Suppressor macrophage (primary cell): Measurements from ENCODE around the gene FAAP100.

Experiments
- DNase-seq, 4 experiments: peaks; one replicate each; pipeline ENCODE4 v3.0.0-alpha.2; 2020 to 2022

Gene FAAP100

DNA sequence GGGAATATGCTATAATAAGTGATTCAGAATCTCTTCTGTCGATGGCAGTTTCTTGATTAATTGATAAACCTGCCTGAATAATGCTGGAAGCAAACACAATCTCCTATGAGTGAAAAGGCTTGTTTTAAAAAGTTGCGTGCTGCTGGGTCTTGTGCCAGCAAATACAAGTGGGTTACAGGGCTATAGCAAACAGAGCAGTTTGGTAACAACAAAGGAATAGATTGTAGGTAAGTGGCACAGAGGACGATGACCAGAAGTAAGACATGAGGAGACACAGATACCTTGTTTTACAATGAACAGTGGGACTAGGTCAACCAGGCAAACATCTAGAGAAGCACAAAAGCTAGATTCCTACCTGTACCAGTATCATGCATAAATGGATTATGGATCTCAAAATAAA is 23.7 kb upstream of the FAAP100 start:
- no peak for DNase-seq

DNA sequence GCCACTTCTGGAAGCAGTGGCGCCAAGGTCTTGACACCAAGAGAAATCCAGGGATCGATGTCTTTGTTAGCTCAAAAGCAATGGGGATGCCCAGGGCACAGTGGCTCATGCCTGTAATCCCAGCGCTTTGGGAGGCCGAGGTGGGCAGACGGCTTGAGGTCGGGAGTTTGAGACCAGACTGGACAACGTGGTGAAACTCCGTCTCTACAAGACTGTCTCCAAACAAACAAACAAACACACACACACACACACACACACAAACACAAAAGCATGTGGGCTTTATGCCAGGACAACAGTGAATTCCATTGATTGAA is 22.4 kb upstream of the FAAP100 start:
- DNase-seq, result no peak

DNA sequence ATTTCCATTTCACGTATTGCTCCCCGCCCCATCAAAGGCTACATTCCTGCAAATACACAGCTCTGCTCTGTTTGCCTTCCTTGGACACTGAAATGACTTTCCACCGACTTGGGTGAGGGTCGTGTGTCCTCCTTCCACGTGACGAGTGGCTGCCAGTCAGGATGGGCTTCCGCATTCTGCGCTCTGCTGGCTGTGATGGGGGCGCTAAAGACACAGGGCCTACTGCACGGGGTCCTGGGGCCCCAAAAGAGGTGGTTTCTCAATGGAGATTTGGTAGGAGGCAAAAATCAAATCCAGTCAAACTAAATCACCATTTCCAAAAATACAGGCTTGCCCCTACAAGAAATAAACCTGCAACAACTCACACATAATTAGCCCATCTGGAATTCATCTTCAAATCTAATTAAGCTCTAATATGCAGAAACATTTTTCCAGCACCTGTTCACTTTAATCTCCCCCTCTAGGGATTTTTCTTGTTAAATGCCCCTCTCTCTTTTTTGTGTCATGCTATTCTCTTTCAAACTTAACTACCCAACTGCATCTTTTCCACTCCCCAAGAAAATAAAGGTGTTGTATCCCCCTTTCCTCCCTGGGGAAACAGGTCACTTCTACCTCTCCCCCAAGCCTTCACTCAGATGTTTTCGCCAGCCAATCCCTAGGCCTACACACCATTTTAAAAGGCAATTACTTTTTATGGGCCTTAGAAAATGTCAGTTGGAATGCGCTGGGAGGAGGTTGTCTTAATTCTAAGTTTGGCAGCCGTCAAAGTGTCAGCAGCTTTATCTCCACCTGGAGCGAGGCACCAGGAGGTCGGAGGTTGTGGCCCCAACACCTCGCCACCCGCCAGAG is 21.9 kb upstream of the FAAP100 start:
- DNase-seq, result no peak

DNA sequence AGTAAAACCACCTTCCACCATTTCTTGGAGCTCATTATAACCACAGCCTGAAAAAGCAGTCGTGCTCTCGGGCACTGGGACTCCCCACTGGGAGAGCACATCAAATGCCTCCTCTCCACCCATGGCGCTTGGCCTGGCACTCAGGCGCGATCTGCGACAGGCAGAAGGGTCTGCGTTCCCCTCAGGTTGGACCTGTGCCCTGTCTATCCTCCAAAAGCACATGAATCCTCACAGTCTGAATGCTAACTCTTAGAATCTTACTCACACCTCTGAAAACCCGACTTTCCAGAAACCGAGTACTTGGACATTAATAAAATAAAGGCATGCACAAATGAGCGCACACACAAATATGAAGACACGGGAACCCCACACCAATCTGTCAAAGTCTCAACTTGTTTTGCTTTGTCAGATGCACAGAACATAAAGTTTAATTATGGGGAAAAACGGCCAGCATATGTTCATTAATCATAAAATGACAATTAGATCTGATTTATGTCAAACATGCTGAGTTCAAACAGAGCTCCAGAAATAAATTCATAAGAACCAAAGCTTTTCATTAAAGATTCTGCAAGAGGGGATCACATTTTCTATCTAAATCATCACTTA is 20.5 kb upstream of the FAAP100 start:
- DNase-seq, result no peak

DNA sequence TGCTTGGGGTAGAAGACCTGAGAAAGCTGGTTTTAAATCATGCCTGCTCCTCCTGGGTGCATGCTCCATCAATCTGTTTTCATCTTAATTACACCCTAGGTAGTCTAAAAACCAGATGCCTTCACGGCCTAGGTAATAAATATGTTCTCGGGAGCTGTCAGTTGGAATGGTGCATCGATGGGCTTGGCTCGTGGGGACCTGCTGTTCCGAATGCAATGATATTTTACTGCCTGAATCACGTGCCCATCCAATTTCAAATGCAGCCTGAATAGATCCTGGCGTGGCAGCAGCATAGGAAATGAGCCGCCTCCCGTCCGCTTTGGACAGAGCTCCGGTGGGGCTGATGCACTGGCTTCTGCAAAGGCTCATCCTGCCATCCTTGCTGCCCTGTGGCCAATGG is 18.8 kb upstream of the FAAP100 start:
- no peak for DNase-seq

DNA sequence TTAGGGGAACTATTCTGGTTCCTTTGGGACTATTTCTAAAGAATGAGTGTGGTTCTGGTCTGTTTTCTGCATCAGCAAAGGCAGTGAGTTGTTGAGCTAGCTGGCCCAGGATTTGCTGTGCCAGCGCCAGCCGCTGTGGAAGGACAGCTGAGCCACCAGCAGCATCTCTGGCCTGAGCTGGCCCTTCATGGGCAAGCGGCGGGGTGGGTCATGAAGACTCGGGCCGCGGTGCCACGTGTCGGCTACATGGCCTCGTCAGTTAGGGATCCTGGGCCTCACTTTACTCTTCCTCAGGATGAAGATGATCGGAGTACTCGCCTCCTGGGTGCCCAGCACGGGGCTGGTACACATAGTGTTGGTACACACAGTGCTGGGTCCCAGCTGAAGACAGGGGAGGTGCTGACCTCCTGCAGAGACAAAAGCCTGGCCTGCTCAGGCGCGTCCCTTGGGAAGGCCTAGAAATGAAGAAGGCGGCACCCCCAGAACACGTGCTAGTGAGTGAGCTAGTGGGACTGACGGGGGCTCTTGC is 17.9 kb upstream of the FAAP100 start:
- no peak for DNase-seq

DNA sequence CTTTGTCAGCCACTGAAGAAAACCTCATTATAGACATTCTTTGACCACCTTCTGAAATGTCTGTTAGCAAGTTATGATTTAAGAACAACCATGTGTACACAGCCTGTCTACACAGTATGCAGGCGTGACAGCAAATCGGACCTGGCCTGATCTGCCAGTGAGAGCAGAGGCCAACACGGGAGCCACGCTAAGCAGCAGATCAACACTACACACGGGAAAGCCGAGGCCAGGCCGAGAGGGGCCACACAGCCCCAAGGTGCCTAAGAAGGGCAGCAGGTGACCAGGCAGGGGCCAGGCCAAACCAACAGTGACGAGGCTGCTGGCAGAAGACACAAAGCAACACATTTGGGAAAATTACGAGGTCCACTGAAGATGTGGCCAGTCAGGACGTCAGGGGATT is 16.3 kb upstream of the FAAP100 start:
- DNase-seq, result no peak

DNA sequence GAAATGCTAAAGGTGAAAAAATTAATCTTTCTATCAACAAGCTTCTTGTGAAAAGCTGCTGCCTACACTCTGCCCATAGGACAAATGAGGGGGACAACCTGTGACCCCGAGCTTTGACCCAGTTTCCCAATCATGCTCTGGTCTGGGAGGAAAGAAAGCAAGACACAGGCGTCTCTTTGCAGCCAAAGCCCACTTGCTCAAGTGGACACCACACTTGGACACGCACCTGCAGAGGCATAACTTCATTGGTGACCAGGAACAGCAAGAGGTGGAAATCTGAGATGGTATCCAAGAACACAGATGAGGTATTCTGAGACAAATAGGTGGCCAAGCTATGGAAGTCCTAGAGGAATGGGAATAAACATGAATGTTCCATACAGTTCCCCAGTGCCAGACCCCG is 15.0 kb upstream of the FAAP100 start:
- no peak for DNase-seq

DNA sequence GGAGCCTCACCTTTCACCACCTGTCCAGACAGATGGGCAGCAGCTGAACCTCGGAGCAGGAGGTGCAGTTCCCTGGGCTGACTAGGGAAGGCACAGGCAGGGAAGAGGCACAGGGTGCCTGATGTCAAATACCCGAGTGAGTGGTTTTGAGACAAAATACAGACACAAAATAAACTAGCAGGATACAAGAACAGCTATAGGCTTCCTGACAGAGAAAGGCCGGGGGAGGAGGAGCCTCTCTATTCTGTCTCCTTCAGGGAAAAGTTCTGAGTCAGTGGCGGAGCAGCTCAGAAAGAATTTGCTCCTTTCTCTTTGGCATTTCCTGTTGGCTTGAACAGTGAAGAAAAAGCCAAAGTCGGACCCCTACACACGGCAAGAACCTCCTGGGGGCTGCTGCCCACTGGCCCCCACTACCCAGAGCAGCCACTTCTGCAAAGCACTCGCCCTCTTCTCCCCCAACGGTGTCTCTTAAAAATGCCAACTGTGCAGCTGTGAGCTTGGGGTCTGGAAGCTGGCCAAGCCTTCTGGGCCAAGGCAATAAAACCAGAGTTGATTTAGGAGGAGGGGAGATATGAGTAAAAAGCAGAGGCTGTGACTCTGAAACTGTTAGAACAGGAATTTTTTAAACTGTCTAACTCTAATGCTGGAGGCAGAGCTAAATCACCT is 14.4 kb upstream of the FAAP100 start:
- DNase-seq, result peak; percentile 42 to 57 (median 54)

DNA sequence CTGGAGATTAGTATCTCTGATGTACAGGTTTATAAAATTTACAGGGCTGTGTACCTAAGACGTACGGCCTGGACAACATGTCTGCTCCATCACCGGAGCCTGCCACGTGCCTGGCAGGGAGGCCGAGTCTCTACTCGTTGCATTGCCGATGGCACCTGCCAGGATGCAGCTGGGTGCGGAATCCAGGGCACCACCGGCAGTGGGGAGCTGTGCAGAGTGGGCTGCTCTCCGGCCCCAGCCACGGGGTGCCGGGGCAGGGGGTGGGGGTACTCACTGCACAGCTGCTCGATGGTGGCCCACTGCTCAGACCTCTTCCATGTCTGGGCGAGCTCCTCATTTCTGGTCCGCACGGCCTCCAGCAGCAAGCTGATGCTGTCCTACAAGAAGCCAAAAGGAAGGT is 13.1 kb upstream of the FAAP100 start:
- no peak for DNase-seq

DNA sequence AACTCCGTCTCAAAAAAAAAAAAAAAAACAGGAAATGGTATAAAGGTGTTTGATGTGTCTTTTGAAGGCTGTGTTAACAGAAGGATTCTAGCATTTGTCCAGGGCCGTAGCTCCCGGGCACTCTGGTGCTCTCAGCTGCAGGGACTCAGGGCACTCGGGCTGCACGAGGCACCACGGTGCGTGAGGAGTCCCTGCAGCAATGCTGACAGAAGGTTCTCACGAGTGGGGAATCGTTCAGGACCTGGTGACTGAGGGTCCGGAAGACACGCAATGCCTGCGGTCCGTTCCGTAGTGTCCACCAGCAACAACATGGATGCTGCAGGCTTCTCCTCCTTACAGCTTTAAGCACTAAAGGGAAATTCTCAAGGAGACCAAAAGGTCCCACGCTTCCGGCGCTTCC is 12.6 kb upstream of the FAAP100 start:
- DNase-seq, result no peak

DNA sequence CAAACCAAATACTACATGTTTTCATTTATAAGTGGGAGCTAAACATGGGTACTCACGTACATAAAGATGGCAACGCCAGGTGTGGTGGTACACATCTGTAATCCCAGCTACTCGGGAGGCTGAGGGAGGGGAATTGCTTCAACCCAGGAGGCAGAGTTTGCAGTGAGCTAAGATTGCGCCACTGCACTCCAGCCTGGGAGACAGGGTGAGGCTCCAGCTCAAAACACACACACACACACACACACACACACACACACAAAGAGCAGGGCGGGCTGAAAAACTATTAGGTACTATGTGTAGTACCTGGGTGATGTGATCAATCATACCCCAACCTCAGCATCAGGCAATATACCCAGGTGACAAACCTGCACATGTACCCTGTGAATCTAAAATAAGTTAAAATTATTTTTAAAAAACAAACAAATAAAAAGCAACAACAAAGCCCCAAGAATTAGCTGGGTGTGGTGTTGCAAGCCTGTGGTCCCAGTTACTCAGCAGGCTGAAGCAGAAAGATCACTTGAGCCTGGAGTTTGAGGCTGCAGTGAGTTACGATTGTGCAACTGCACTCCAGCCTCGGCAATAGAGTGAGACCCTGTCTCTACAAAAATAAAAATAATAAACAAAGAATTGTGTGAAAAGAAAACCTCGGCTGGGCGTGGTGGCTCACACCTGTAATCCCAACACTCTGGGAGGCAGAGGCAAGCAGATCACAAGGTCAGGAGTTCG is 11.9 kb upstream of the FAAP100 start:
- peak; percentile 43 to 68 (median 66) for DNase-seq

DNA sequence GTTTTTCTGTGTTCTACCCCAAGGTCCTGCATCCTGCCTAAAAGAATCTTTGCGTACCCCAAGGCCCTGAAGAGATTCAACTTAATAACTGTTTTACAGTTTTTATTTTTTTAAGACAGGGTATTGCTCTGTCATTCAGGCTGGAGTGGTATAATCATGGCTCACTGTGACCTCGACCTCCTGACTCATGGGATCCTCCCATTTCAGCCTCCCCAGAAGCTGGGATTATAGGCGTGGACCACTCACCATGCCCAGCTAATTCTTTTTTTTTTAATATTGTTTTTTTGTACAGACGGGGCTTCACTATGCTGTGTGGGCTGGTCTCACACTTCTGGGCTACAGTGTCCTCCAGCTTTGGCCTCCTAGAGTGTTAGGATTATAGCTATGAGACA is 9.3 kb upstream of the FAAP100 start:
- DNase-seq, result no peak

DNA sequence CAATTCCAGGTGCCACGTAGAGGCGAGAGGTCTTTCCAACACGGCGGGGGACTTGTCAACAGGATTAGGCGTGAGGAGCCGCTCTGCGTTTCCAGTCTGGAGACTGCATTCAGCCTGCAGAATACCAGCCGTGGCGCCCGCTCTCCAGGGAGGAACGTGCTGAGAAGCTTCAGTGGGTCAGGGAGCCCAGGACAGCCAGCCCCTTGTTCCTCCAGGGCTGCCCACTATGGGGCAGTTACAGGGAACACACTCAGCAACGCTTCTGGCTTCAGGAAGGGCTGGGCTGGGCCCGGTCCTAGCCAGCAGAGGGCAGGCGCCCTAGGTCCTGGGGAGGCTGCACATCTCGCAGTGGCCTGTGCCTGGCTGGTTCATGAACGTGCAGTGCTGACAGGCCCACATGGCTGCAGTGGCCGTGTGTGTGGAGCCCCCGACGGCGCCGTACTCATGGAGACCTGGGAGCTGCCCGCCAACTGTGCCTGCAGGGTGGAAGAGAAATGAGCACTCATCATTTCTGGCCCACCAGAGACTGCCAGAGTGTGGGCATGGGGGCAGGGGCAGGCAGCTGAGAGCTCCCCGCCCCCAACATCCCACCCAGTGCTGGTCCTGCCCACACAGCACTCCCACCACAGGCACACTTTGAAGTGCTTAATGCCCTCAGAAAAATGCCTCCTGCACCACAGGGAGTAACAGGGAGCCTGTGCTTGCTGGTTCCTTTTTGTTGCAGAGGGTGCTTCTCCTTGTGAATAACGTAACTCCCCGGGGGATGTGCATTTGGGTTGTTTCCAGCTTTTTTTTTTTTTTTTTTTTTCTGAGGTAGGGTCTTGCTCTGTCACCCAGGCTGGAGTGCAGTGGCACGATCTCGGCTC is 7.0 kb upstream of the FAAP100 start:
- DNase-seq, result peak; percentile 41 to 76 (median 58)

DNA sequence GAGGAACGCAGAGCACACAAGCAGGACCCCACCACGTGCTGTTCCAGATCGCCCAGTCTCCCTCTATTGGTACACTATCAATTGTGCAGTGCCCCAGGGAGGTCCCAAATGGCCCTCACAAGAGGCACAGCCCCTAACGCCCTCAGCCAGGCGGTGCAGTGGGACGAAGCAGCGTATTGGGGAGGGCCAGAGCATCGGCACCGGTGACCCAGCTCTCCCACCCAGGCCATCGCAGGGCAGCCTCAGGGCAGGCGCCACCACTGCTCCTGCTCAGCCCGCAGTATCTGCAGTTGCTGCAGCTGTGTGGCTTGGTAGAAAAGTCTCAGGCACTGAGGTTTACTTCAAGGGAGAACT is 5.9 kb upstream of the FAAP100 start:
- no peak for DNase-seq

DNA sequence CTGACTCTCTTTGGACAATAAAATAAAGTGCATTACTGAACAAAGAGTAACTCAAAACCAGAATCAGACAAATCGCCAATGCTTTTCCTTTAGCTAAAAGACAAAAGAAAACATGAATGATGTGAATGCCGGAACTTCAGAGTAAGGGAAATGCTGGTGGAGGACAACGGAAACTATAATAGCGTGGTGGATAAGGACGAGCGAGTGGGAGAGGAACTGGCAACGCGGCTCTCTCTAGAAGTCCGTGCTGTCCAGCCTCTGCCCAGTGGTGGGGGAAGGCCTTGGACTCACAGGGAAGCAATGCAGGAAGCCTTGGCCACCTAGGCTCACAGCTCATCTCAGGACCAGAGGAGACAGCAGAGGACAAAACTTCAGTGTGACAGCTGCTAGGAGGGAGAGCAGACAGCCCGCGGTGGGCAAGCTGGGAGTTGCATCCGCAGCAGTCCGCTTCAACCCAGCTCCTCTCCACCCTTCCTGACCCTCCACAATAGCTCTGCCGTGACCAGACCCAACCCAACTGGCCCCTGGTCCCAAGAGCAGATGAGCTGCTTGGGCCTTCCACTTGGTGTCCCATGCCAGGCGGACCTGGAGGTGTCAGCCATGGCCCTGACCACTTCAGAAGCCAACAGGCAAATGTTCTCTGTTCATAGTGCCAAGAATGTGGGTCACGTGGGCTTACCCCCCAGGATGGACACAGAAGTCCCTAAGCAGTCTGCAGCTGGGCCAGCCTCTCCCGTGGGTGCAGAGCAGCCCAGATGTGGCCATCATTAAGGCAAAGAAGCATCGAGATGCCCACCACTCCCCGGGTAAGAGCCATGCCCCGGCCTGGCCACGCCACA is 5.3 kb upstream of the FAAP100 start:
- DNase-seq, result no peak

DNA sequence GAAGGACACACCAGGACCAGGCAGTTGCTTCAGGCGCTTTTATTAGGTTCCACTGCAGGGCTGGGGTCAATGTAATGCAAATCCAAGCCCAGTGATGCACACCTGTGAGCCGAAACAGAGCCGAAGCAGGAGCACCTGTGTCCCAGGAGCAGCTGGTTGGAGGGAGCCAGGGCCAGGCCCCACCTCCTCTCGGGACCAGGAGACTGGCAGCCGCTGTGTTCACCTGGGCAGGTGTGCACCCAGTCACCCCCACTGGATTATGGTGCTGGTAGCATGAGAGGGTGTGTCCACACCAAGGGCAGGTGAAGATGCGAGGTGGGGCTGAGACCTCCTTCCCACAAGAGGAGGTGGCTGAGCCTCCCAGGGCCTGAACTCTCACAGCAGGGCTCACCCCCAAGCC is 4.7 kb upstream of the FAAP100 start:
- DNase-seq, result no peak

DNA sequence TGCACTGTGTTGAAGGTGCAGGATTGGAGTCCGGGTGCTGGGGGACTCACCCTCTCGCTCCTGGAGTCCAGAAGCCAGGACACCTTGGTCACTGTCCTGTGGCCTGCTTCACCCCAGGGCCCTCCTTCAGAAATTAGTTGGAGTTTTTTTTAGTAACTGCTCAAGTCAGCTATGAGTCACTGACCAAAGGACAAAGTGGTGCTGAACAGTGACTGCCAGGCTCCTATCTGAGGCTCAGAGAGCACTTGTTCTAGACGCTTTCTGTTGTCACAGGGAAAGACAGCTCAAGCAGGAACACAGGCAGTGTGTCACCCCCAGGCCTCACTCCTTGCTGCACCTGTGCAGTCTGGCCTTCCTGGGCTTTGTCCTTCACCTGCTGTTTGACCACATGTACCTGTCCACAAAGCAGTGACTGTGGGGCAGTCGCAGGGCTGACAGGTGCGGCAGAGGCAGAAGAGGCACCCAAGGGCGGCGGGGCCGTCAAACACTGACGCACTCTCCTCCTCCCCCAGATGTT is 4.1 kb upstream of the FAAP100 start:
- peak; percentile 54 to 75 (median 70) for DNase-seq

DNA sequence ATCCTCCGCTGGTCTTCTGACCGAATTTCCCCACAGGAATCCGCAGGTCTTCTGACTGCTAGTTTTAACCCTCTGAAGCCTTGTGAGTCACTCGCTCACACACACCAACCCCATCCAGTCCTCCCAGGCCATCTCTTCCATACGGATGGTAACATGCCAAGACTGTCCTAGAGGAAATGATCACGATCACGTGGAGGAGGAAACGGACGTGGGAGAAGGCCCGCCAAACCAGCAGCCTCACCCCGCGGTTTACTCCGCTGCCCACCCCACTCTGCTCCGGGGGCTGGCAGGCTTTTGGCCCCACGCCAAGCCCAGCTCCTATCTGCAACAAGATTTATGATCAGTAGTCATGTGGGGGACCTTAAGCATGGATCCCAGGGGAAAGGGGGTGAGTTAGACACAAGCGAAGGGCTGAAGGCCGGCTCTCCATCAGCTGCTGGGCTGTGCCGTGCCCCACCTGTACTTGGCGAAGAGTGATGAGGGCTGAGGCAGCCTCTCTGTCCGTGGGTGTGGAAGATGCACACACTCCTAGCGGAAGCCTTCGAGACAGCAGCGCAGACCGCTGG is 1.5 kb upstream of the FAAP100 start:
- peak; percentile 79 to 91 (median 84) for DNase-seq

DNA sequence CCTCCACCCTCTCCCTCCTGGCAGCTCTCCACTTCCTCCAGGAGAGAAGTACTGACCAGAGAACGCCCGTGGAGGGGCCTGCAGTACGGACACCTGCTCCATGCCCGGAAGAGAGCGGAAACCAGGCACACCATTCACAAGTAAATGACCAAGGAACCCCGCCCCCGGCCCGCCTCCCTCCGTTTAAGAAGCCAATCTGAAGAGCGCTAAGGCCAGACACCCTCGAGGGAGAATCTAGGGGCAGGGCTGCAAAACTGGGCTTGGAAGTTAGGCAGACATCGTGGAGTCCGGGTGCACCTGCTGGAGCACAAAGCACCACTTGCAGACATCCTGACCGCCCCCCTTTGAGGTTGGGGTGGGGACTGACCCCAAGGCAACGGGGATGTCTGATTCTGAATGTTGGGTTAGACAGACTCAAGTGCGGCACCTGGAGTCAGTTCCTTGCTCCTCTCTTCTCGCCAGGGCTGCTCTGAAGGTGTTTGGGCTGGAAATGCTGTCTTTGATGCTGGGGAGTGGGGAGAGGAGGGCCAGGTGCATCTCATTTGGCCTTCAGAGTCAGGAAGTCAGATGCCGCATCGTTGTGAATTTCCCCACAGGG is 964 bp upstream of the FAAP100 start:
- DNase-seq, result peak; percentile 79 to 89 (median 84)
